Measurements from ENCODE around the gene ANKRD10. TPM values are rescaled to one million over a fixed set of nuclear protein-coding genes. Genes with fewer than 3 reads are reported as not detected.

The ANKRD10 gene
- total RNA-seq, 2 experiments from 2014 or later: 70.0 to 70.4 TPM

GRCh38 chr13:110945928-110946570 is 31.2 kb upstream of the ANKRD10 start:
- ChIA-PET CTCF (no interaction called here), POLR2A (no interaction called here)

DNA sequence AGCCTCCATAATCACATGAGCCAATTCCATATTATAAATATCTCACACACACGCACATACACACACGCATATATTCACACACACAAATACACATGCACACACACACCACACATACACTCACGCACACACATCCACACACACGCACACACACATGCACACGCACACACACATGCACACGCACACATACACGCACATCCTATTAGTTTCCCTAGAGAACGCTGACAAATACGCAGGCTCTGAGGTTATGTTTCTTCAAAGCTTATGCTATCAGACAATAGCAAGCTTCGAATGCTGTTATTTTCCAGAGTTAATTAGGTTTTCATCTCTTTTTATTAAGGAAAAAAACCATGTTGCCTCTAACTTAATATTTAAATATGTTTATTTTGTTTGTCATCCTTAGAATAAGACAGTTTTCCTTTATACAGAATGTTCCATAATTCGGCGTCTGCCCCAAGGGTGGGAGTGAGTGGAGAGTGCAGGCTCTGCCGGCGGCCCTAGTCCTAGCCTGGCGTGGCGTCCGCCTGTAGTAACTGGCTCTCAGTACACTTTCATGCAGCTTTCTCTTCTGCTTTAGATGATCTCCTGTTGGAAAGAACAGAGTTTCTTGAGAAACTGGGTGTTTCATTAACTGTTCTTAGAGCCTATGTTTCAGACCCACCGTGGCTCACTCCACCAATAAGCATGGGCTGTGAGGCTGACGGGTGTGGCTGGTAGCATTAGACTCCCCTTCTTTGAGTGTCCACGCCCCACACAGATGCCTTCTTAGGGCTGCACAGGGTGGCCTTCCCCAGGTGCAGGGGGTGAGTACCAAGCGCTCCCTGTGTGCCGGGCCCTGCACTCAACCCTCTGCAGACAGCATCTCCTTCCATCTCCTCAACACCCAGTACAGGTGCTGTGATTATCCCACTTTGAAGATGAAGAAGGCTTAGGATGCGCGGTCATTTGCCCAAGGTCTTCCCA is 30.4 kb upstream of the ANKRD10 start:
- ChIA-PET POLR2A (no interaction called here), CTCF (interaction anchor here (1.2 kb wide), 1 partner anchor 87 kb away, joined by 3 read pairs; no protein-coding TSS in a partner anchor)

- CTCF ChIA-PET: interaction anchor here (1.2 kb wide), 1 partner anchor 87 kb away, joined by 3 read pairs; no protein-coding TSS in a partner anchor
These were observed 29.5 kb upstream of the ANKRD10 start for GRCh38 chr13:110944121-110944967.

GRCh38 chr13:110942248-110942981 is 27.5 kb upstream of the ANKRD10 start:
- CTCF ChIA-PET: interaction anchor here (1.2 to 2.1 kb wide), 2 partner anchors 27 to 126 kb away, joined by 3 to 4 read pairs; no protein-coding TSS in a partner anchor
- POLR2A ChIA-PET: interaction anchor here (1.0 kb wide), 1 partner anchor 28 kb away, joined by 3 read pairs; no protein-coding TSS in a partner anchor

More at GRCh38 chr13:110944121-110944967, 29.5 kb upstream of the ANKRD10 start:
- POLR2A ChIA-PET: no interaction called here

- CTCF ChIA-PET: interaction anchor here (1.1 kb wide), 1 partner anchor 23 kb away, joined by 3 read pairs; no protein-coding TSS in a partner anchor
- POLR2A ChIA-PET: interaction anchor here (0.6 kb wide), 1 partner anchor 24 kb away, joined by 3 read pairs; no protein-coding TSS in a partner anchor
These were observed 24.0 kb upstream of the ANKRD10 start for GRCh38 chr13:110938662-110939421.

DNA sequence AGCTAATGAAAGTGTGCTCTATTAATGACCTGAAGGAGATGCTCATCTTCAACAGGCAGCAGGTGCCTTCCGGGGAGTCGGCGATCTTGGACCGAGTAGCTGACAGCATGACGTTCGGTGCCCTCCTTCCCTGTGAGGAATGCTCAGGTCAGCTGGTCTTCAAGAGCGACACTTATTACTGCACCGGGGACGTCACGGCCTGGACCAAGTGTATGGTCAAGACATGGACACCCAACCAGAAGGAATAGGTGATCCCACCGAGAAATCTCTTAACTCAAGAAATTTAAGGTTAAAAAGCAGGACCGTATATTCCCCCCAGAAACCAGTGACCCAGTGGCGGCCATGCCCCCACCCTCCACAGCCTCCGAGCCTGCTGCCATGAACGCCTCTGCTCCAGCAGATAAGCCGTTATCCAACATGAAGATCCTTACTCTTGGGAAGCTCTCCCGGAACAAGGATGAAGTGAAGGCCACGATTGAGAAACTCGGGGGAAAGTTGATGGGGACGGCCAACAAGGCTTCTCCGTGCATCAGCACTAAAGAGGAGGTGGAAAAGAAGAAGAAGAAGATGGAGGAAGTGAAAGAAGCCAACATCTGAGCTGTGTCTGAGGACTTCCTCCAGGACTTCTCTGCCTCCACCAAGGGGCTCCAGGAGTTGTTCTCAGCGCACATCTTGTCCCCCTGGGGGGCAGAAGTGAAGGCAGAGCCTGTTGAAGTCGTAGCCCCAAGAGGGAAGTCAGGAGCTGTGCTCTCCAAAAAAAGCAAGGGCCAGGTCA is 22.8 kb upstream of the ANKRD10 start:
- ChIA-PET CTCF (no interaction called here), POLR2A (no interaction called here)

GRCh38 chr13:110936519-110936918 is 21.6 kb upstream of the ANKRD10 start:
- ChIA-PET CTCF (no interaction called here), POLR2A (no interaction called here)

- CTCF ChIA-PET: no interaction called here
- POLR2A ChIA-PET: no interaction called here
These were observed 17.7 kb upstream of the ANKRD10 start for GRCh38 chr13:110932588-110932987.

- CTCF ChIA-PET: no interaction called here
- POLR2A ChIA-PET: no interaction called here
These were observed 14.4 kb upstream of the ANKRD10 start for GRCh38 chr13:110929104-110929777.

GRCh38 chr13:110925023-110925612 is 10.2 kb upstream of the ANKRD10 start:
- CTCF ChIA-PET: interaction anchor here (1.8 kb wide), 1 partner anchor 10 kb away, joined by 4 read pairs; the partner anchor contains the start of gene ANKRD10
- POLR2A ChIA-PET: no interaction called here

GRCh38 chr13:110924639-110924934 is 9.7 kb upstream of the ANKRD10 start:
- CTCF ChIA-PET: no interaction called here
- POLR2A ChIA-PET: no interaction called here

DNA sequence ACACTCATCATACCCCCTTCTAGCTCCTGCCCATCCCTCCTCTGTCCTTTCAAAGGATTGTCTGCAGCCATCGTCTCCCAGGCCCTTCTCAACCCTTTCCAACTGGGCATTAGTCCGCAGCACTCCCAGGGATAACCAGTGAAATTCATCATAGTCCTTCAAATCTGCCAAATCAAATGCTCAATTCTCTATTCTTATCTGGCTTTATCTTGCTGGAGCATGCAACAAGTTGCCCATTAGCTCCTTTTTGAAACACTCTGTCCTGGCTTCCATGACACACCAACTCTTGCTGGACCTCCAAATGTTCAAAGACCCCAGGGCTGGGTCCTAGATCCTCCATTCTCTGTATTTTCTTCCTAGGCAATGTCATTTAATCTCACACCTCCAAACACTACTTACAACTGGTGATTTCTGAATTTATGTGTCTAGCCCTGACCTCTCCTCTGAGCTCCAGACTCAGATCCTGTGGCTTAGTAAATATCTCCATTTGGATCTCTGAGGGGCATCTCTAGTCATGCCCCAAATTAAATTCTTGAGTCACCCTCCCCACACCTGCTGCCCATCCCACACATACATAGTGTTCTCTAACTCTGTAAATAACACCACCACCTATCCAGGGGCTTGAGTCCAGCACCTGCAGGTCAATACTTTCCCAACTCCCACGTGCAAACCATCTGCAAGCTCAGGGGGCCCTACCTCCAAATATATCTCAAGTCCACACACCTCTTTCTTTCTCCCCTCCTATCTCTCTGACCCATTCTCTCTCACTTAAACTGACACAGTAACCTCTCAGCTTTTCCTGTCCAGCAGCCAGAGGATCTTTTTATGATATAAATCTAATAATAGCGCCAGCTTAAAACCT is 9.1 kb upstream of the ANKRD10 start:
- CTCF ChIA-PET: interaction anchor here (0.6 kb wide), 1 partner anchor 10 kb away, joined by 3 read pairs; no protein-coding TSS in a partner anchor
- POLR2A ChIA-PET: no interaction called here

DNA sequence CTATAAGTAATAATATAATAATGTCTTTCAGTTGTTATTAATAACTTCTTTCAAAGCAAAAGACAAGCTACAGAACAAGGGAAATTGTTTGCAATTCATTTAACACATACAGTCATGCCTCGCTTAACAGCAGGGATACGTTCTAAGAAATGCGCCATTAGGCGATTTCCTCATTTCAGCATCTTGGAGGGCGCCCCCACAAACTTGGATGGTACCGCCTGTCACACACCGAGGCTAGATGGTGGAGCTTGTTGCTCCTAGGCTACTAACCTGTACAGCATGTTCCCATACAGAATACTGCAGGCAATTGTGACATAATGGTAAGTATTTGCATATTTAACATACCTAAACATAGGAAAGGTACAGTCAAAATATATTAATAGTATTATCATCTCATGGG is 8.2 kb upstream of the ANKRD10 start:
- POLR2A ChIA-PET: no interaction called here
- CTCF ChIA-PET: no interaction called here

DNA sequence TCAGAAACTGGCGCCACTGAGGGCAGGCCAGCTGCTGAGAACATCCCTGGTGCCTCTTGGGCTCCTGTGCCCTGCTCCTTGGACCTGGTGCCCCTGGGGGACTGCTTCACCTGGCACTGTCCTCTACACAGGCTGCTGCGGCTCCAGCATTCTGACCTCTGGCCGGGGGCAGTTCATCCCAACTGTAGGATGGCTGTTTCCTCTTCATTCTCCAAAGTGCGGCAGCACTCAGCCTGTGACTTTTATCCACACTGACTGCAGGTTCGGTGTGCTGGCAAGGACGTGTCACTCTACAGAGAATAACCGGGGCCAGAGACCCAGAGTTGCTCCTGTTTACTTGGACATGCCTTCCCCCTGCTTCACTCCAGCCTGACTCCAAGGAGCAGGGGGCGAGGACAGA is 7.6 kb upstream of the ANKRD10 start:
- POLR2A ChIA-PET: no interaction called here
- CTCF ChIA-PET: no interaction called here

DNA sequence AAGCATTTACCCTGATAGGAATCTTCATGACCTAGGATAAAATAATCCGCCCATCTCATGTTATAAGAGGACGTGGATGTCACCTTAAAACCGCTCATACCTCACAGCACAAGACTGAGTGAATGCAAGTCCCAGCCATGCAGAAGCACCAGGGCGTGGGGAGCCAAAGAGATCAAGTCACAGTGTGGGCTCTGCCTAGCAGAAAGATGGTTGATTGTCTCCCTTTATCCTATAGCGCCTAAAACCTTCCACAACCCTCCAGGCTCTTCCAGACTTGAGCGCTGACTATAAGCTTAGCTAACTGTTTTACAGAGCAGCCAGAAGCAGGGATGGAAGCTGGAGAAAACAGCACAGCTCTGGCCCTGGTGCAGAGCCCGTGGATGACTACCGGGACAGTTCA is 6.8 kb upstream of the ANKRD10 start:
- ChIA-PET CTCF (no interaction called here), POLR2A (no interaction called here)

- CTCF ChIA-PET: interaction anchor here (0.7 kb wide), 1 partner anchor 146 kb away, joined by 5 read pairs; no protein-coding TSS in a partner anchor
- POLR2A ChIA-PET: no interaction called here
These were observed 6.3 kb upstream of the ANKRD10 start for GRCh38 chr13:110921209-110921608.

Measured in activated CD8-positive, alpha-beta memory T cell treated with anti-CD3 and anti-CD28 coated beads for 36 hours (primary cell).